Measurements from ENCODE around the gene TUNAR.

DNA sequence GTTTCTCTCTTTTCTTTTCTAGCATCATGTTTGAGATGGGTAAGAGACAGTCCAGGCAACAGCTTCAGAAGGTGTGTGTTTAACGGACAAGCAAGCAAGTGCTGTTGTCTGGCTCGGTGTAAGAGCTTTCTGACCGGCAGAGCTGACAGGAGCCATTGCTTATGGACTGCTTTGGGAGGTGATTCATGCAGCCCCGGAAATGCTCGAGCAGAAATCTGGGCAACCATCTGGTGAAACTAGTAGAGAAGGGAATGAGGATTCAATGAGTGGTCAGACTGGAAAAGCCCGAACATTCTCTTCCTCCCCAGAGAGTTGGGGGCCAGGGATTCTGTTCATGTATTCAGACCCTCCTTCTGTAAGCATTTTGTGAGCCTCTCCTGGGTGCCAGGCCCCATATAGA, 24.4 kb downstream of the TUNAR start:
- TF ChIP-seq, protein P1, sequence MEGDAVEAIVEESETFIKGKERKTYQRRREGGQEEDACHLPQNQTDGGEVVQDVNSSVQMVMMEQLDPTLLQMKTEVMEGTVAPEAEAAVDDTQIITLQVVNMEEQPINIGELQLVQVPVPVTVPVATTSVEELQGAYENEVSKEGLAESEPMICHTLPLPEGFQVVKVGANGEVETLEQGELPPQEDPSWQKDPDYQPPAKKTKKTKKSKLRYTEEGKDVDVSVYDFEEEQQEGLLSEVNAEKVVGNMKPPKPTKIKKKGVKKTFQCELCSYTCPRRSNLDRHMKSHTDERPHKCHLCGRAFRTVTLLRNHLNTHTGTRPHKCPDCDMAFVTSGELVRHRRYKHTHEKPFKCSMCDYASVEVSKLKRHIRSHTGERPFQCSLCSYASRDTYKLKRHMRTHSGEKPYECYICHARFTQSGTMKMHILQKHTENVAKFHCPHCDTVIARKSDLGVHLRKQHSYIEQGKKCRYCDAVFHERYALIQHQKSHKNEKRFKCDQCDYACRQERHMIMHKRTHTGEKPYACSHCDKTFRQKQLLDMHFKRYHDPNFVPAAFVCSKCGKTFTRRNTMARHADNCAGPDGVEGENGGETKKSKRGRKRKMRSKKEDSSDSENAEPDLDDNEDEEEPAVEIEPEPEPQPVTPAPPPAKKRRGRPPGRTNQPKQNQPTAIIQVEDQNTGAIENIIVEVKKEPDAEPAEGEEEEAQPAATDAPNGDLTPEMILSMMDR (IDR thresholded peaks at IDR 0.05), result no peak
- no peak for TF ChIP-seq POLR2A (IDR thresholded peaks at IDR 0.05)
